Measurements from ENCODE around the gene ELFN1.

DNA sequence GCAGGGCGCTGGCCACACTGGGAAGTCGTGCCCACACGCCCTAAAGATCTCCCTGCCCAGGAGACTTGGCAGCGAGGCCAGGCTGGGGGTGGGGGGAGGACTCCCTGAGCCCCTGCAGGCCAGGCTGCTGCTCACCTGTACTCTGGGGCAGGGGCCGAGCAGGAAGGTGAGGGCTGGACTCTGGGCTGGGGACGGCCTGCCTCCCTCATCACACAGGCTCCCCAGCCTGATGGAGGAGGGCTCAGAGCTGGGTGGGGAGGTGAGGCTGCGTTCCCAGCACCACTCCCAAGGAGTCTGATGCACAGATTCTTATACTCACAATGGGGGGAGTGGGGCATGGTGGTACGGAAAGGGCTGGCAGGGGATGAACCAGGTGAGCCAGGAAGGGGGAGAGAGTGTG is 71.2 kb downstream of the ELFN1 start:
- no peak for TF ChIP-seq GATA2 (IDR thresholded peaks at IDR 0.05; ENCODE audit: low read depth, low read length)
- TF ChIP-seq GATA3 (IDR thresholded peaks at IDR 0.05; ENCODE audit: low read depth, low read length): no peak

Data from SH-SY5Y (cell line).